GM19395 (cell line): ENCODE data around the gene CACNA2D3.

Source experiments
- ATAC-seq: cut with Tn5 transposase; IDR thresholded peaks from one replicate; pipeline ENCODE4 v1.9.1; 2021; ENCODE audit warnings: mild to moderate bottlenecking, moderate library complexity; ENCODE audit not compliant: unreplicated experiment

CACNA2D3 gene

DNA sequence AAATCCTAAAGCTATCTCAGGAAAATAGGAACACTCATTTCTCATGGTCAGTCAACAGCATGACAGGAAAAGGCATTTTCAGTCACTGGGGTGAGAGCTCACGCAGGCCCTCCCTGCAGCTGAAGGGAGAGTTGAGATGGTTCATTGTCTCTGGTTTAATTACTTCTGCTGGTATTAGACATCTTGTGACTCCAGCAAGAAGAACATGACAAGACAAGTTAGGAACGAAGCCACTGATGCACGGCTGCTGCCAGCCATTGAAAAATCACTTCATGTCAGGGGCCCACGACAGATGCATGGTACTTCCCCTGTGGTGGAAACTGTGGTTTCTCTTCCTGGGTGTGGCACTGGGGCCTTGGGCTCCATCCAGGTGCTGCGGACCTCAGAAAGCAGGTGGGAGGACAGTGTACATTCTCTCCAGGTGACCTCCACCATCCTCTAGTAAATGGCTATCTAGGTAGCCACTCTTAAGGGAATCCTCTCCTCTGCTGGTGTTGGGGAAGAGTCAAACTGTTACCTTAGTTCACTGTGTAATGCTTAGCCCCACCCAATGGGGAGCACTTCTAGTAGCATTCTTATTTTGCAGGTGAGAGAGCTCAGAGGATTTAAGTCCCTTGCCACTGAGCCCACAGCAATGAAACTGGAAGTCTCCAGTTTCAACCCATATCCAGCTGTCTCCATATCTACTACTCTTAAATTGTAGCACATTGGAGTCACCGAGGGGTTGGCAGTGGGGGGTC lies 531.3 kb downstream of the CACNA2D3 start:
- no peak for ATAC-seq

DNA sequence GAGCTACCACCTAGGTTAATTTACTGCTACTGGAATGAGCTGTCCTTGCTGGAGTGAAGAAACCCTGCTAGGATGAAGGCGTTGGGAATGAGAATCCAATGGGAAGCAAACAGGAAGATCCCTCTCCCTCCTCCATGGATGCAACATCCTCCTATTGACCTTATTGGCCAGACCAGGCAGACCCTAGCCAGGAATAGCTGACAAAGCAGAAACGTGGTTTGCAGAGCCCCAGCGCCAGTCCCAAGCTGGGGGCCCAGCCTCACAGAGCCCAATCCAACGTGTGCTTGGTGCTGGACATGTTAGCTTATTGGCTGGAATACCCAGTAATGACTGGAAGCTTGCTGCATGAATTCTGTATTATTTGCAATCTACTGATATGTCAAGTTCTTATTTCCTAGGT lies 532.4 kb downstream of the CACNA2D3 start:
- no peak for ATAC-seq

DNA sequence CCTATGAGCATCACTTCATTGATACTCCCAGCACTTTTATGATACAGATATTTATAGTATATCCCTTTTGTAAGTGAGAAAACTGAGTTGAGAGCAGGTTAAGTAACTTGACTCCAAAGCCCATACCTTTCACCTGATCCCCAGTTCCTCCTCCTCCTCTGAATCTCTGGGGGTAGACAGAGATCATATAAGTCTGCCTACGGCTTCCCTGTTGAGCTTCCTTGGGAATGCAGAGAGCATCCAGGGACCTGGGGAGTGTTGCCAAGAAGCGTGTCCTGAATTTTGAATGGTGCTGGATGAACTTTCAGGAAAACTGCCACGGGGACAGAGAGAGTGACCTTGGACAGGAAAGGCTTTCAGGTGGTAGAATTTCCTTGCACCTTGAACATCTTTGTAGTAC lies 537.0 kb downstream of the CACNA2D3 start:
- ATAC-seq = no peak

DNA sequence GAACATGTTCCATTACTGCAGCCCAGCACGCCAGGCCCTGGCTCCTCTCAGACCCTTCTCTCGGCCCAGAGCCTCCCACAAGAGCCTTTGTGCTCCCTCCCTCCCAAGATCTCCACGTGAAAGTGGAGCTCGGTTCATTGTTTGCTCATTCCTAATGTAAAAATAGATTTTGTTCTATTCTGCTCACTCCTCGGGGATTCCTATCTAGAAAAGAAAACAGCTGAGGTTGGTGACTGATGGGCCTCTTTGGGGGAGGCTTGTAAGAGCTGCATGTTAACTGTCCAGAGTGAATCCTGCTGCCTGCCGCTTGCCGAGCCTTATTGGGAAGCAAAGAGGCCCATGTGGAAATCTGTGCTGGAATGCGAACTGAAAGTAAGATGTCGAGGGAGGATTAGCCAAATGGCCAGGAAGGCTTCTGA lies 538.4 kb downstream of the CACNA2D3 start:
- no peak for ATAC-seq

DNA sequence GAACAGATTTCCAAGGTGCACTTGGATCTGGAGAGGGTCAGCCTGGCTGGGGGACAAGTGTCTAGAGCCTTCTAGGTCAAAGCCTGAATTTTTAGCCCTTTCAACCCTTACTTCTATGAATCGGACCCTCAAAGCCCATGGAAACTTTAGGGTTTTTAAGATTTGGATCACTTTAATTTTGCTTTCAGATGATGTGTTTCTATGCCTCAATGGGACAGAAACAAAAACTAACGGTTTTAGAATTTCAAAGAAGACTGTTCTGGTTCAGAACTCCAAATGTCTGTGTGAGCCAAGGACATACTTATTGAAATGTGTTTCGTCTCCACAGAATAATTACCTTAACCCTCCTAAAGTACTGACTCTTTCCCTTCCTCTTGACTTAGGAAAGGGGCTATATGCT lies 538.8 kb downstream of the CACNA2D3 start:
- no peak for ATAC-seq

DNA sequence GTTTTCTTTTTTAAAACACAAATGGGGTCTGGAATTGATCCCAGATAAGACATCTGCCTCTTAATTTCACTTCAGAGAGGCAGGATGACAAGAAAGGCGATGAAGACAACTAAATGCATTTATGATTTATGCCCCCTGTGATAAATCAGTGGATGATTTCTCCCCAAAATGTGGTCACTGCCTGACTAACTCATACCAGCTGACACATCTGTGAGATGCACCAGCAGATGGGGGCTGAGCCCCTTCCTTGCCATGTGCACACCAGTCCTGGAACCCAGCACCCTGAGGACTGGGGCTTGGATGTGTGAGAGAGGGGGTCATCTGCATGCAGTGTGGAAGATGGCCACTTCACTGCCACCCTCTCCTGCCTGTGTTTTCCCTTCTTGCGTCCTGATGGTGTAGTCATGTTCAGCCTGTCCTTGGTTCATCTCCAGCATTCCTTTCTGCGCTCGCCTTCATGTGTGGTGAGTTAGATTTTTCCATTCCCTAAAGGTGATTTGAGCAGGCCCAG lies 541.2 kb downstream of the CACNA2D3 start:
- ATAC-seq = no peak

DNA sequence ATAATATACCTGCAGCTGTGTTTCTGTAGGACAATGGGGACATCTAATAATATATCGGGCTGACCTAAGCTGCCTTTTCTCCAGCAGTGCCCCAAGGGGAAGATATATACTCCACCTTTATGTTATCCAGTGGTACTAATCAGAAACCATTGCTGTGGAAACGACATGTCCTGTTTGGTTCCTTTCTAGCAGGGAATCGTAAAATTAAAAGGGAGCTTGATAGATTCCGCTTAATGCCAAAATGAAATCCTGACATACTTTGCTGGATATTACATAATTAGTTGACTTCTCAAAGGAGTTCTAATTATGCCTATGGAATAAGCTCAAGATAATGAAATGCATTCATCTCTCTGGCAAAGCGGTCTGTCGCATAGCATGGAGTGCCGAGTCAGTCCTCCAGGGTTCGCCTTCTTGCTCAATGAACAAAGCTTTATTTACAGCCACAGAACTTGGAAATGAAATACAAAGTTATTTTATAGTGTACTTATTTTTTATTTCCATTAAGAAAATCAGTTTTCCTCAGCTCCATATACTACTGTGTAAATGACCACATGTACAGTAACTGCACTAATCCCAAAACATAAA lies 542.8 kb downstream of the CACNA2D3 start:
- ATAC-seq = no peak

DNA sequence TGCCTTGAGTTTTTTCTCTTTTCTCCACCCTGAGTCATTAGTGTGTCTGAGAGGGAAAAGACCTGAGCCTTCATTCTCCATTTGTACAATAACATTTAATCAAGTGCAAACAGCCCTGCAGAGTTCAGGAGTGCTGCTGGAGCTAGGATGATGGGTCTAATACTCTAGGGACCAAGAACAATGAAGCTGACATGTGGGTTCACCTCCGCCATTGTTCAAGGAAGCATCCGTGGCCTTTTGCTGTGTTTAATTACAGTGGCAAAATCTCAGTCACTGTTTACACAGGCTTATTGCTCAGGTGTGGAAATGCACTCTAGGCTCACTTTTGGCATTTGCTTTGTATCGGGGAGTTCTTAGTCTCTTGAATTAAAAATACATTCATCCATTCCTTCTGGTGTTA lies 545.9 kb downstream of the CACNA2D3 start:
- ATAC-seq = no peak

DNA sequence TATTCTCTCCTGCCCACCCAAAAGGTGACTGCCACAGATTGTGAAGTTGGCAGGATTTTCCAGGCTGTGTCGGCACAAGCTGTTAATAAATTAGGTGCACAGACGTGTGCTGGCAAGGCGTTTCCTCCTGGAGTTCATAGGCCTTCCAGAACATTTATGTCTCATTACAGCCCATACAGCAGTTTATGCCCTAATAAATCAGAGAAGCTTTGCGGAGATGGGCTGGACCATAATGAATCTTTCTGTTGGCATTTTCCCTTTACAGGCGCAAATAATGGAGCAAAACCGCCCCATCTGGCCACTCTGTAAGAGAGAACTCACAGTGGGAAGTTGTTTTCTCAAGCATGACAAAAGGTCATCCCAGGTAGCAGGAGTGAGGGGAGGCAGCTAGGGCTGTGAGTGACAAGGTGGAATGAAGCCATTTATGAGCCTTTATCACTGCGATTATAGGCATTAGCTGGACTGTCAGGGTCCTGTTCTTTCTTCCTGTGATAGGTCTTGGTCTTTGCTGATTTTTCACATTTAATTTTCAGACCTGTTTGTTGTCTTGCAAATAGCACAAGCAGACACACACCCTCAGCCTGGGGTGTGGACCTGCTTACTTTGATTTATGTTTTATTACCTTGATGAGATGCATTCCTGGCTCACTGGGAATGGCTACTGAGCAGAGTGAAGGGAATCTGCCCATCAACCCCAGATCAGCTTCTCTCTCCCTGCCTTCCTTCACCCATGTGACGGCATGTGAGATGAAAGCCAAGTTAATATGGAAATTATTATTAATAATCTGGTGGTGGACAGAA lies 548.0 kb downstream of the CACNA2D3 start:
- ATAC-seq = no peak

DNA sequence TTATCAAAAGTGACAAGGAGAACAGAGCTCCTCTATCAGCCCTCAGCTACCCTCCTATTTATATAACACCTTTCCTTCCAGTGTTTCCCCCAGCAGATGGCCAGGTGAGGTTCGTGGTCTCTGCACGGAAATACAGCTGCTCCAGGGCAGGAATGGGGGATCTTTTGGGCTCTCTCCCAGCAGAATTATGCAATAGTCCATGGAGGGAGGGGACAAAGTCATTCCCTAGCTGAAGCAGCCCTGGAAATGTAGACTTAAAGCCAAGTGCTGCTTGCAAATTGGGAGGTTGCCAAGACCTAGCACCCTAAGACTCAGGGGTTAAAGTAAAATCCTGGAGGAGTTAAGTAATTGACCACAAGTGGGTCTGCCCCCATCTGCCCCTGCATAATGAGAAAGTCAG lies 549.2 kb downstream of the CACNA2D3 start:
- ATAC-seq = no peak

DNA sequence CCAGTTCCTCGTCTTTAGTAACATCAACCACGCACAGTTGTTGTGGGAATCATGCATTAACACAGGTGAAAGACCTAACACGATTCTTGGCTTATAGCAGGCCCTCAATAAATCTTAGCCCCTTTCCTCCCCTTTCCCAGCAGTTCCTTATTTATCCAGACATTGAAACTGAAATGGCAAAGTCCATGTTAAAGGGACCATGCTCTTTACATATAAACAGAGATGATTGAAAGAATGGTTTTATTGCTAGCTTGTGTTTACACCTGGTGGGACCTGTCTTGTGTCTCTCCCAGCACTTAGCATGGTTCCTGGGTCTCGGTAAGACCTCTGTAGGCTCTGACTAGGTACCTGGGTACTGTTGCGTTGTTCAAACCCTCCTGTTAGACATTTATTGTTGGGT lies 553.7 kb downstream of the CACNA2D3 start:
- ATAC-seq = no peak

DNA sequence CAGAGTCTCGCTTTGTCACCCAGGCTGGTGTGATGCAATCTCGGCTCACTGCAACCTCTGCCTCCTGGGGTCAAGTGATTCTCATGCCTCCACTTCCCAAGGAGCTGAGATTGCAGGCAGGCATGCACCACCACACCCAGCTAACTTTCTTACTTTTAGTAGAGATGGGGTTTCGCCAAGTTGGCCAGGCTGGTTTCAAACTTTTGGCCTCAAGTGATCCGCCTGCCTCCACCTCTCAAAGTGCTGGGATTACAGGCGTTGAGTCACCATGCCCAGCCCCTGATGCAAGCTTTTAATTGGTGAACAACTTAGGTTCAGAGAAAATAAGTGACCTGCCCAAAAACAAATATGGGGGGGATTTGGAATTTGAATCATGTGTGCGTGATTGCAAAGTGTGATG lies 559.4 kb downstream of the CACNA2D3 start:
- no peak for ATAC-seq

DNA sequence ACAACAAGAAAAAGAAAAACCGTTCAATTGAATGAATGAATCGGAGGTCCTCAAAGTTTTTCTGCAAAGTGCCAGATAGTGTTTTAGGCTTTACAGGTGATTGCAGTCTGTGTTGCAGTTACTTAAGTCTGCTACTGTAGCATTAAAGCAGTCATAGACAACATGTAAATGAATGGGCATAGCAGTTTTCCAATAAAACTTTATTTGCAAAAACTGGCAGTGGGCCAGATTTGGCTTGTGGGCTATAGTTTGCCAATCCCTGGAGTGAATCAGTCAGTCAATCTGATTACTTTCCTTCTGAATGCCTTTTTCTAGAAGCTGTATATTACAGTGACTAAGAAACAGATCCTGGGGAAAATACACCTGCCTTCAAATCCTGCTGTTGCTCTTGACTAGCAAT lies 562.9 kb downstream of the CACNA2D3 start:
- no peak for ATAC-seq

DNA sequence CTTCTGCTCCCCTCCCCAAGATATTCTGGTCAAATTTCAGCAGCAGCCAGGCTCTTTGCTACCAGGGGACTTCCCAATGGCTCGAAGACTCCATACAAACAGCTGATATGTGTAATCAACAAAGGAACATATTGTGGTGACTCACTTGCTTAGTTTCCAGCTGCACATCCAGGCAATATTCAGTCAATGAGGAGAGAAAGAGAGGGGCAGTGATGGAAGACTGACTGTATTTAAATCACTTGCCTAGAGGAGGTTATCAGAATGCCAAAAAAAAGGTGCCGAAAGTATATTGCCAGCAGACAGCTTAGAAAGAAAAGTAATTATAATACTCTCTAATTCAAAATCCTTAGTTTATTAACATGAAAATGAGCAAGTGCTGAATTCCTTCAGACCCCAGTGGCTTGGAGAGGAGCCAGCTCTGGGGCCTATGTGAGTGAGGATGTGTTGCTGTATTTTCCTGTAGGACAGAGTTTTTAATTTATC lies 569.0 kb downstream of the CACNA2D3 start:
- no peak for ATAC-seq

DNA sequence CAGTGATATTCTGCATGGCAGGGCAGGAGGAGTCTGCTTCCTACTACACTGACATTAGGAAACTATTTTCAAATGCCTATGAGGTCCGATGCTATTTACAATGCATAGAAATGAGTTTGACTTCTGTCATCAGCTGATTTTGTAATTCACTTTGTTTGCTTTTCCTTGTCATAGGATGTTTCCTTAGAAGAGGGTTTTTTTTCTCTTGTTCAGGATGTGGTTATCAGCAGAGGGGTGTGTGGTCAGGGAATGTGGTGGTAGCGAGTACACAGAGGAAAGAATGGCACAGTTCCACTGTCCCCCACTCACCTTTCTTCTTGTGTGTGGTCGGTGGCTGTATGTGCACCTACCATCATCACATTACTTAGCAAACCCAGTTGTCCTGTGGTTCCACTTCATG lies 574.0 kb downstream of the CACNA2D3 start:
- ATAC-seq = no peak

DNA sequence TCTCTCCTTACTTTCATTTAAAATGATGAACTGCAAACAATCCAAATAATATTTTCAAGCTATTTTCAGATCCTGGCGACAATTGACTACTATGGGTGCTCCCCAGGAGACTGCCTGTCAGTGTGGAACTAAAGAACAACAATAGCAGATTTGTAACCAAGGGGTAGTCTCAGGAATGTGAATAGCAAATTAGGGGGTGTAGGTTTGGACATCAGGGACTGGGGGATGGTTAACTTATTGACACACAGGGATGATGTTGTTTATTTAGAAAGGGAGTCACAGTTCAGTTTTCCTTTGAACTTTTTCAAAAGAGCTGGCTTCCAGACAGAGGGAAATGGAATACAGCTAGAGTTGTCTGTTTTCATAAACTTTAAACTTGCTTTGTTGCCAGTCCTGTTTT lies 575.7 kb downstream of the CACNA2D3 start:
- no peak for ATAC-seq

DNA sequence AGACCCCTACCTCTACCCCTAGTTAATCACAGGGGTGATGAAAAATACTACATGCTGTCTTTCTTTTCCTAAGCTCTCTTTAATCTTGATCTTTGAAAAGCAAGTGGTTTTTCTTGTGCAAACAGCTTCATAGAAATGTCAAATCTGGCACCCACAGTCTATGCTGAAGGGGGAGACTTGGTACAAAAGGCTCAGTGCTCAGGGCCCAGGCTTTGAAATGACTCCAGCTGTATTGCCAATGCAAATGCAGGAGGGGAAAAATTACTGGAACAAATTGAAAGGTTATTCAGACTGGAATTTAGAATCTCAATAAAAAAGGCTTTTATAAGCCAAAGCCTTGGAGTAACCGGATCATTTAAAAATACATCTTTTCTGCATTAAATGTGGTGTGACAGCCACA lies 581.6 kb downstream of the CACNA2D3 start:
- ATAC-seq = no peak

DNA sequence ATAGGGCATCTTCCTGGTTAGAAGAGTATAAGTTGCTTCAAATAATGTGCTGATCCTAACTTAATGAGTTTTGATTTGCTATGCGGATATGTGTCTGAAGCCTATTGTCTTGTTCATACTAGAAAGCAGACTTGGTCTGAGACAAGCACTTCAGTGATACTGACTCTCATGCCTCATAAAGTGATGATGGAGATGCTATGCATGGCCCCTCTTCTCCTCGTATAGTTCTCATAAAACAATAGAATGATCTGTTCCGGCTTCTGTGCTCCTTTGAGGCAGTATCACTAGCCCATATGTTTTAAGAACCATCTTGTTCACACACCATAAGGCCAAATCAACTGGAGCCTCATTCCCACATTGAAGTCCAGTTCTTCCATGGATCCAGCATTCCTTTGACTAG lies 583.4 kb downstream of the CACNA2D3 start:
- ATAC-seq = no peak

DNA sequence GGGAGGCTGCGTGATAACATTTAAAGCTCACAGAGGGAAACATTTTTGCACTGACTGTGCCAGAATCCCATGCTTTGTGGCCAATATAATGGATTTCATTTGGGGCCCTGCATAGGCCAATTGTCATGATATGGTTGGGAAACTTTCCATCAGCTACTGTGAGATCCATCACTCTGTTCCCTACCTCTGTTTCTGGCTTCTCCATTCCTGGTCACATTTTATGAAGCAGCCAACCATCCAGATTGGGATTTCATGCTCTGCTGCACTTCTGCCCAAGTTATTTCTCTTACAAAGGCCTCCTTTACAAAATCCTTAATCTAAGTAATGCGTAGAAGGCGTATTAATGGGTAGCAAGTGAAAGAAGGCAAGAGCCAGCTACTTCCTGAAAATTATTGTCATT lies 584.4 kb downstream of the CACNA2D3 start:
- ATAC-seq = no peak

DNA sequence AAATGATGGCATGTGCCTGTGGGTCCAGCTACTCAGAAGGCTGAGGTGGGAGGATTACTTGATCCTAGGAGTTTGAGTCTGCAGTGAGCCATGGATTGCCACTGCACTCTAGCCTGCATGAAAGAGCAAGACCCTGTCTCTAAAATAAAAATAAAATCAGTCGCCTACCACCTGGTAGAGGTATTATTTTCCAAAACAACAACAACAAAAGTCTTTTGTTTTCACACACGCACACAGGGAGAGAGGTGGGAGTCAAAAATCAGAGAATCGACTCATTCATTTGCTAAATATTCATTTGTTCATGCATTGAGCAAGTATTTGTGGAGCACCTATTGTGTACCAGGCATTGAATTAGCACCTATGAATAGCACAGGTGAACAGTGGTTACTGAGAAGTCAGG lies 587.4 kb downstream of the CACNA2D3 start:
- no peak for ATAC-seq

DNA sequence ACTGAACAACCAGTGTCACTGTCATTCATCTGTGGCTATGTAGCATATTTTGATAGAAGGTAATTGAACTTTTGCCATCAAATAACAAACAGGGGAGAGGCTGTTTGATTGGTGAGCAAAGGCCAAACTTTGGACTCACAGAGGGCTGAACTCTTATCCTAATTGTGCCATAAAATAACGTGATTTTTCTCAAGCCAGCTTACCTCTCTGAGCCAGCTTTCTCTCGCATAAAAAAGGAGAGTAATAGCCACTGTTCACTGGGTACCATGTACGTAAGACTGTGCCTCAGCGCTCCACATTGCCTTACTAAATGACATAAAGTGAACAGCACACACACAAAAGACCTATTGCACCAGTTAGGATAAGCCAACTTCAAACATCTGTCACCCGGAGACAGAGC lies 588.6 kb downstream of the CACNA2D3 start:
- no peak for ATAC-seq

DNA sequence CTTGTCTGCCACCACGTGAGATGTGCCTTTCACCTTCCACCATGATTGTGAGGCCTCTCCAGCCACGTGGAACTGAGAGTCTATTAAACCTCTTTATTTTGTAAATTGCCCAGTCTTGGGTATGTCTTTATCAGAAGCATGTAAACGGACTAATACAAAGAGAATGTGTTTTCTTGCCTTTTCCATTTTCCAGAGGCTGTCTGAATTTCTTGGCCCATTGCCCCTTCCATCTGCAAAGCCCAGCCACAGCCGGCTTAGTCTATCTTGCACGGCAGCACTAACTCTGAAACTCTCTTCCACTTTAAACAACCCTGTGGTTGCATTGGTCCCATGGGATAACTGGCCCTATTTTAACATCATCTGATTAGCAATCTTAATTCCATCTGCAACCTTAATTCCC lies 590.2 kb downstream of the CACNA2D3 start:
- no peak for ATAC-seq
